ENCODE results near the gene ARHGEF16.

ARHGEF16 gene

DNA sequence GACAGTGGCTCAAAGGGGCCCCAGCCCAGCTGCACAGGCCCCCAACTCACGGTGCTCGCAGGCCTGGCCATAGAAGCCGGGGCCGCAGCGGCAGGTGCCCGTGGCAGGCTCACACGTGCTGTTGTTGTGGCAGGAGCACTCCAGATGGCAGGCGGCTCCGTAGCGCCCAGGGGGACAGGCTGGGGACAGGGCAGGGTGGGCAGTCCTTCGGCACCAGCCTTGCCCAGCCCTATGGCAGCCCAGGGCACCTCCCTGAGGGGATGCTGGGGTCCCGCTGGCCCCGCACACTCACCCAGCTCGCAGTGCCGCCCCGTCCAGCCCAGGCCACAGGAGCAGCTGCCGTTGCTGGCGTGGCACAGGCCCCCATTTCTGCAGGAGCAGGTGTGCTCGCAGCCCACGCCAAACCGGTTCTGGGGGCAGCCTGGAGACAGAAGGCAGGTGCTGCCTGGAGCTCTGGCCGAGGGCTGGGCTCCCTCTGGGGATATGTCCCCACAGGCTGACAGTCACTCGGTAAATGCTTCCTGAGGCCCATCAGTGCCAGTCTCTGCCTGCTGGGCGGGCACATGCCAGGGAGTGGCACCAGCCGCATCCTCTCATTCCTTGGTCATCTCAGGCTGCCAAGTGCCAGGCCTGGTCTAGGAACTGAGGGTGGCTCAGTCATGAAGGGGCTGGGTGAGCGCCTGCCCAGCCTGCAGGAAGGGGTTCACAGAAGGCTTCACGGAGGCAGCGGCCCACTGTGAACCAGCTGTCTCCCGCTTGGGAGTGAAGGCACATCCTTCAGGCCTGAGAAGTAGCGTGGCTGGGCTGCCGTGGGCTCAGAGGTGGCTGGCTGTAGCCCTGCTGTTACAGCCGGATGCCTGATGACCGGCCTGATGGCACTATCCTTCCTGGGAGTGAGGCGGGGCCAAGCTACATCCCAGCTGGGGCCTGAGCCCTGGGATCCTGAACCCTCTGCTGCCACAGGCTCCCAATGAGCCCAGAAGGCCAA, 40.1 kb downstream of the ARHGEF16 start:
- Mint-ChIP-seq H3K4me3 (no peak overlapping the region), H3K36me3 (peaks cover 0 to 2% of the 10 kb centered on the region in 2 donors), H3K27me3 (no peaks in the 10 kb centered on the region), H3K27ac (no peak overlapping the region), H3K9me3 (no peaks in the 10 kb centered on the region), H3K4me1 (peaks cover 5 to 15% of the 10 kb centered on the region in 2 donors)
- DNase-seq (no peak), ATAC-seq (replicated peaks) (no peak)

GRCh38 chr1:3495776-3496745, 41.6 kb downstream of the ARHGEF16 start:
- Mint-ChIP-seq H3K9me3 (no peaks in the 10 kb centered on the region), H3K36me3 (peaks cover 0 to 1% of the 10 kb centered on the region in 2 donors), H3K27me3 (no peaks in the 10 kb centered on the region), H3K4me1 (peaks cover 5 to 13% of the 10 kb centered on the region in 2 donors), H3K27ac (no peak overlapping the region), H3K4me3 (no peak overlapping the region)
- DNase-seq (no peak), ATAC-seq (replicated peaks) (no peak)

DNA sequence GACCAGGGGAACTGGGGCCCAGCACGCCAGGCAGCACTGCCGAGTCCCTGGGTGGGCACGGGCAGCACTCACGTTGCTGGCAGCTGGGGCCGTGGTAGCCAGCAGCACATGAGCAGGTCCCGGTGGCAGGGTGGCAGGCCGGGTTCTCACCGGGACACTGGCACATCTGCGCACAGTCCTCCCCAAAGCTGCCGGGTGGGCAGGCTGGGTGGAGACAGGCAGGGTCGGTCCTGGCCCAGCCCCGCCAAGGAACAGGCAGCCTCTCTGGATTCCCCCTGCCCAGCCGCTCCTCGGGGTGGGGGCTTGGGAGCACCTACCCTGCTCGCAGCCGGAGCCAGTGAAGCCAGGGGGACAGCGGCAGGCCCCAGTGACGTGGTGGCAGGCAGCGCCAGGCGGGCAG, 42.5 kb downstream of the ARHGEF16 start:
- ATAC-seq (replicated peaks) (no peak), DNase-seq (no peak)
- peaks cover 0 to 4% of the 10 kb centered on the region in 2 donors for H3K4me1 Mint-ChIP-seq
- H3K27me3 Mint-ChIP-seq = no peaks in the 10 kb centered on the region
- no peak overlapping the region for H3K4me3 Mint-ChIP-seq
- H3K36me3 Mint-ChIP-seq = no peaks in the 10 kb centered on the region
- H3K27ac Mint-ChIP-seq = no peak overlapping the region
- no peaks in the 10 kb centered on the region for H3K9me3 Mint-ChIP-seq

DNA sequence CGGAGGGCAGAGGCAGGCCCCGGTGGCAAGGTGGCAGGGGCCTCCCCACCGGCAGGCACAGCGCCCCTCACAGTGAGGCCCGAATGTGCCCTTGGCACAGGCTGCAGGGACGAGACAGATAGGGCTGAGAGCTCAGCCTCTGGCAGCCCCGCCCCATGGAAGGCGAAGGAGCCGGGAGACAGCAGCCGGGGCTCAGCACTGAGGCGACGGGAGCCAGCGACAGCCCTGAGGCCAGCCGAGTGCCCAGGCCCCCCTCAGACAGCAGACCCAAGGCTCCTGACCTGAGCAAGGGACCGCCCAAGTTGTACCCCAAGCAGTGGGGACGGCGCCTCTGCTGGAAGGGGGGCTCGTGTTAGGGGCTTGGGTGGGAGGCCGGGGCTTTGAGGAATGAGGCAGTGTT, 43.1 kb downstream of the ARHGEF16 start:
- Mint-ChIP-seq H3K27me3 (no peaks in the 10 kb centered on the region), H3K9me3 (no peaks in the 10 kb centered on the region), H3K27ac (no peak overlapping the region), H3K4me3 (no peak overlapping the region), H3K4me1 (peaks cover 0 to 4% of the 10 kb centered on the region in 2 donors), H3K36me3 (no peaks in the 10 kb centered on the region)
- DNase-seq = no peak
- no peak for ATAC-seq (replicated peaks)

- Mint-ChIP-seq H3K4me1 (peaks cover 0 to 4% of the 10 kb centered on the region in 2 donors), H3K9me3 (no peaks in the 10 kb centered on the region), H3K4me3 (no peak overlapping the region), H3K27ac (no peak overlapping the region), H3K27me3 (no peaks in the 10 kb centered on the region), H3K36me3 (no peaks in the 10 kb centered on the region)
- DNase-seq (no peak), ATAC-seq (replicated peaks) (no peak)
These were observed 43.9 kb downstream of the ARHGEF16 start for GRCh38 chr1:3498246-3498930.

- no peaks in the 10 kb centered on the region for H3K36me3 Mint-ChIP-seq
- H3K4me1 Mint-ChIP-seq = peaks cover 0 to 4% of the 10 kb centered on the region in 2 donors
- H3K27me3 Mint-ChIP-seq = no peaks in the 10 kb centered on the region
- no peak overlapping the region for H3K27ac Mint-ChIP-seq
- no peaks in the 10 kb centered on the region for H3K9me3 Mint-ChIP-seq
- ATAC-seq (replicated peaks) (no peak), DNase-seq (no peak)
- no peak overlapping the region for H3K4me3 Mint-ChIP-seq
These were observed 44.5 kb downstream of the ARHGEF16 start for GRCh38 chr1:3498986-3499385.

DNA sequence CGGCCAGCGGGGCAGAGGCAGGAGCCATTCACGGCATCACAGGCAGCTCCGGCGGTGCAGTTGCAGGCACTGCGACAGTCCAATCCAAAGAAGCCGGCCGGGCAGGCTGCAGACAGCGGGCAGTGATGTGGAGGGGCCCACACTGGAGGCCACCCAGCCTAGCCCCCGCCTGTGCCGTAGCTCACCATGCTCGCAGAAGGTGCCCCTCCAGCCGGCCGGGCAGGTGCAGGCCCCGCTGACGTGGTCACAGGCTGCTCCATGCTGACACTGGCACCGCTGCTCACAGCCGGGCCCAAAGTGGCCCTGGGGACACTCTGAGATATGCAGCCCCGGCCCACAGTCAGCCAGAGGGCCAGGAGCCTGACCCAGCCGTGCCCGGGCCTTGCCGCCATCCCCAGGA, 45.1 kb downstream of the ARHGEF16 start:
- no peaks in the 10 kb centered on the region for H3K36me3 Mint-ChIP-seq

GRCh38 chr1:3500265-3500835, 45.9 kb downstream of the ARHGEF16 start:
- Mint-ChIP-seq H3K27ac (no peak overlapping the region), H3K4me1 (peaks cover 0 to 4% of the 10 kb centered on the region in 2 donors), H3K27me3 (no peaks in the 10 kb centered on the region), H3K9me3 (no peaks in the 10 kb centered on the region), H3K4me3 (no peak overlapping the region), H3K36me3 (no peaks in the 10 kb centered on the region)
- DNase-seq (no peak), ATAC-seq (replicated peaks) (no peak)

More for the DNA sequence above, 45.1 kb downstream of the ARHGEF16 start:
- ATAC-seq (replicated peaks) (no peak), DNase-seq (no peak)
- Mint-ChIP-seq H3K4me1 (peaks cover 0 to 4% of the 10 kb centered on the region in 2 donors), H3K27me3 (no peaks in the 10 kb centered on the region), H3K9me3 (no peaks in the 10 kb centered on the region), H3K27ac (no peak overlapping the region), H3K4me3 (no peak overlapping the region)

GRCh38 chr1:3501437-3501836, 47.0 kb downstream of the ARHGEF16 start:
- Mint-ChIP-seq H3K4me1 (peaks cover 0 to 4% of the 10 kb centered on the region in 2 donors), H3K9me3 (no peaks in the 10 kb centered on the region), H3K27ac (no peak overlapping the region), H3K27me3 (no peaks in the 10 kb centered on the region), H3K4me3 (no peak overlapping the region), H3K36me3 (peaks cover 0 to under 1% of the 10 kb centered on the region in 2 donors)
- ATAC-seq (replicated peaks) (no peak), DNase-seq (no peak)

DNA sequence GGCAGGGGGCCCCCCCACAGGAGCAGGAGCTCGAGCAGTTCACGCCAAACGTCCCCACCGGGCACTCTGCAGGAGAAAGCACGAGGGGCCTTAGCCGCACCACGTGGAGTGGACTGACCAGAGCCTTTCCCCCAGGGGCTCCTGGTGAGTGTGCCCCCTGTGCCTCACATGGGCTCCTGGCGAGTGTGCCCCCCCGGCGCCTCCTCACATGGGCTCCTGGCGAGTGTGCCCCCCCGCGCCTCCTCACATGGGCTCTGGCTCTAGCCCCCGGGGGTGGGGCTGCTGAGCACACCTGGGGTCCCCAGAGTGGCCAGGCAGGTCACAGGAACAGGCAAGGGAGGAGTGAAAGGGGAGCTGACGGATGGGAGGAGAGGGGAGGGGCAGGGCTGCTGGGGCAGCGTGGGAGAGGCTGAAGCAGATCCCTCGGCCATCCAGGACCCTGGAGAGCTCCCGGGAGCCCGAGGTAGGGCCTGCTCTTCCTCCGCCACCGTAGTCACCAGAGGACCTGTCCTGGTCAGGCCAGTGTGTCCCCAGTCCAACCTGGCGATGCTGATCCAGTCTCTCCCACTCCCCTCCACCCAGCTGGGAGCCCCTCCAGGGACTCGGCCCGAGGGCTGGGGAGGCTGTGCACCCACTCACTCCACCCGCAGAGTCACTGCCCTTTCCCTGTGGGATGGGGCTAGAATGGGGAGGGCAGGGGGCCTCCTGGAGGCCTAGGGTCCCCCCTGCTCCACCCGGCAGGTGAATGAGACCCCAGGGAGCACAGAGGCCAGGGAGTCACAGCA, 47.6 kb downstream of the ARHGEF16 start:
- Mint-ChIP-seq H3K36me3 (peaks cover 0 to 6% of the 10 kb centered on the region in 2 donors), H3K27ac (no peak overlapping the region), H3K27me3 (no peaks in the 10 kb centered on the region), H3K4me3 (no peak overlapping the region), H3K4me1 (peaks cover 0 to 4% of the 10 kb centered on the region in 2 donors), H3K9me3 (no peaks in the 10 kb centered on the region)
- peak in 1 of 2 donors; percentile 22 for ATAC-seq (replicated peaks)
- DNase-seq = no peak

GRCh38 chr1:3502641-3503524, 48.4 kb downstream of the ARHGEF16 start:
- no peaks in the 10 kb centered on the region for H3K27me3 Mint-ChIP-seq
- H3K27ac Mint-ChIP-seq = no peak overlapping the region
- no peak for ATAC-seq (replicated peaks)
- no peak overlapping the region for H3K4me3 Mint-ChIP-seq
- no peak for DNase-seq
- no peaks in the 10 kb centered on the region for H3K9me3 Mint-ChIP-seq
- H3K36me3 Mint-ChIP-seq = peaks cover 0 to 9% of the 10 kb centered on the region in 2 donors
- H3K4me1 Mint-ChIP-seq = peaks cover 0 to 4% of the 10 kb centered on the region in 2 donors

GRCh38 chr1:3503525-3503886, 49.0 kb downstream of the ARHGEF16 start:
- Mint-ChIP-seq H3K9me3 (no peaks in the 10 kb centered on the region), H3K27me3 (no peaks in the 10 kb centered on the region), H3K4me1 (no peaks in the 10 kb centered on the region), H3K4me3 (no peak overlapping the region), H3K27ac (no peak overlapping the region), H3K36me3 (peaks cover 0 to 9% of the 10 kb centered on the region in 2 donors)
- DNase-seq (no peak), ATAC-seq (replicated peaks) (no peak)
